Stimulated activated CD4-positive, alpha-beta T cell treated with anti-CD3 and anti-CD28 coated beads, Interleukin-4, amount 100 ng/mL, for 48 hours (primary cell): ENCODE measurements around the gene BNIP5.
"Not testable (repeated sequence)": the region's sequence is repeated elsewhere in the genome, so short reads cannot be mapped to it uniquely, and the experiment has no call there.

Experiments
- DNase-seq, 2 donors: peaks; one replicate each; pipeline ENCODE4 v3.0.0-alpha.2; 2020; ENCODE audit warnings: low read depth in 2 of 2

The BNIP5 gene

GRCh38 chr6:36364669-36365479 lies 28.2 kb upstream of the BNIP5 start:
- no peak for DNase-seq

- DNase-seq, result not testable (repeated sequence)
Measured at GRCh38 chr6:36364061-36364635, 27.5 kb upstream of the BNIP5 start.

- not testable (repeated sequence) for DNase-seq
Measured at GRCh38 chr6:36363371-36363752, 26.7 kb upstream of the BNIP5 start.

- DNase-seq, result no peak
Measured at GRCh38 chr6:36362551-36363370, 26.1 kb upstream of the BNIP5 start.

- no peak for DNase-seq
Measured at GRCh38 chr6:36361071-36361470, 24.4 kb upstream of the BNIP5 start.

GRCh38 chr6:36360241-36361054 lies 23.8 kb upstream of the BNIP5 start:
- peak; percentile 51 to 58 for DNase-seq

GRCh38 chr6:36358226-36358915 lies 21.7 kb upstream of the BNIP5 start:
- DNase-seq, result no peak

GRCh38 chr6:36357872-36358225 lies 21.2 kb upstream of the BNIP5 start:
- no peak for DNase-seq

- DNase-seq, result no peak
Measured at GRCh38 chr6:36355819-36356218, 19.1 kb upstream of the BNIP5 start.

GRCh38 chr6:36353411-36353915 lies 16.8 kb upstream of the BNIP5 start:
- no peak for DNase-seq

- DNase-seq, result no peak
Measured at GRCh38 chr6:36352477-36353157, 15.9 kb upstream of the BNIP5 start.

- no peak for DNase-seq
Measured at GRCh38 chr6:36350681-36351571, 14.2 kb upstream of the BNIP5 start.

GRCh38 chr6:36350082-36350481 lies 13.4 kb upstream of the BNIP5 start:
- no peak for DNase-seq

- DNase-seq, result no peak
Measured at GRCh38 chr6:36349240-36349639, 12.6 kb upstream of the BNIP5 start.

- DNase-seq, result no peak
Measured at GRCh38 chr6:36347621-36348020, 10.9 kb upstream of the BNIP5 start.

- DNase-seq, result no peak
Measured at GRCh38 chr6:36346486-36347273, 10.0 kb upstream of the BNIP5 start.

GRCh38 chr6:36345681-36346466 lies 9.2 kb upstream of the BNIP5 start:
- DNase-seq, result no peak
